ENCODE measurements around the gene FAM20C.
"Not testable (repeated sequence)": the region's sequence is repeated elsewhere in the genome, so short reads cannot be mapped to it uniquely, and the experiment has no call there.

FAM20C gene

DNA sequence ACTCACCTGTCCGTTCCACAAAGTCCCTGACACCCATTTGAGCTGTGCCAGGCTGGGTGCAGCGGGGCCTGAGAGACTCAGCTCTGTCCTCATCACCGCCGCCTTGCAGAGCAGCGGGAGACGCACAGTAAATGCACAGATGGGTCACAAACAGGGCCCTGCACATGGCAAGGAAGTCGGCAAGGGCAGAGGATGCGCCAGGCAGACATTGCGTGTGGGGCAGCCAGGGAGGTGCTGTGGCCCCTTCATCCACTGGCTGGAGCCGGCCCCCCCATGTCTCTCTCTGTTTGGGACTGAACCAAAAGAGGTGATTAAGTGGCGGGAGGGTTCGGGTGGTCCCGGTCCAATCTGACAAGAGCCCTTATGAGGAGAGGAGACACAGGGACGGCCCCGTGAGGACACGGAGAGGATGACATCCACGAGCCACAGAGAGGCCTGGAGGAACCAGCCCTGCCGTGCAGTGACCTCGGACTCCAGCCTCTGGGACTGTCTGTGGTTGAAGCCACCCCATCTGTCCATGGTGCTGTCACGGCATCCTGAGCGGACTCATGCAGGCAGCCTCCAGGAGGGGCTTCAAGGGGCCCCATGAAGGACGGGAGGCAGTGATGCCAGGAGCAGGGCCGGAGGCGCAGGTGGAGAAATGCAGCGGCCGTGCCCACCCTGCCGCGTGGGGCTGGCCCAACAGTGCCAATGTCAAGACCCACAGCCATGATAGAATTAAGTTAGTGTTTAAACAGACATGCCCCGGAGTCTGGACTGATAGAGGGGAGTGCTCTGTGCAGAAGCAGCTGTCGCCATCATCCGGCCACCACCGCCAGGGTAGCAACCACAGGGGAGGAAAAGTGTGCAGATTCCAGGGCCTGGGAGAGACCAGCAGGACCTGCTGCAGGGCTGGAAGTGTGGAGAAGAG lies 69.2 kb downstream of the FAM20C start:
- DNase-seq, result no peak

DNA sequence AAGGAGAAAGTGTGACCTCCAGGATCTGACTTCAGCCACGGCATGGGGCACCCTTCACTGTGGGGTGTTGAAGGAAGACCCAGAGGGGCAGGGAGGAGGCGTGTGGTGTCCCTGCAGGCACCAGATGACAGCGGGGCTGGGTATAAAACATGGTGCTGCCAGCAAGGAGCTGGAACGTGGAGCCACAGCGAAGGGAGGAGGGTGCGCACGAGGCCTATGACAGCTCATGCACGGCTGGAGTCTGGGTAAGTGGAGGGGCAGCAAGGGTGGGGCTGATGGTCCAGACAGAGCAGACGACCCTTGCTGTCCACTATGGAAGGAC lies 69.8 kb downstream of the FAM20C start:
- DNase-seq, result no peak

DNA sequence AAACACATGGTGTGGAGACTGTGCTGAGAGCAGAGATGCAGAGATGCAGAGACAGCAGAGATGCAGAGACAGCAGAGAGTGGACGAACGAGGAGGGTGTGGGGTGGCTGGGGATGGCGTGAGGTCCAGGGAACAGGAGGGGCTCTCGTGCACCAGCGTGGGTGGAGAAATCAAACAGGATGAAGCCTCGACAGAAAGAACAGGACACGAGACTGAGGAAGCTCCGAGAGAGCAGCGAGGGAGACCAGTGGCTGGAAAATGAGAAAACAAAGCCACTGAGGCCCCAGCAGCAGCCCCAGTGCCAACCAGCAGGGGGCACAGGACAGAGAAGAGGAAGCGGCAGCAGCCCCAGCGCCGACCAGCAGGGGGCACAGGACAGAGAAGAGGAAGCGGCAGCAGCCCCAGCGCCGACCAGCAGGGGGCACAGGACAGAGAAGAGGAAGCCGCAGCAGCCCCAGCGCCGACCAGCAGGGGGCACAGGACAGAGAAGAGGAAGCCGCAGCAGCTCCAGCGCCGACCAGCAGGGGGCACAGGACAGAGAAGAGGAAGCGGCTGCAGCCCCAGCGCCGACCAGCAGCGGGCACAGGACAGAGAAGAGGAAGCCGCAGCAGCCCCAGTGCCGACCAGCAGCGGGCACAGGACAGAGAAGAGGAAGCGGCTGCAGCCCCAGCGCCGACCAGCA lies 70.4 kb downstream of the FAM20C start:
- not testable (repeated sequence) for DNase-seq

- DNase-seq, result peak; percentile 74
These were observed 71.3 kb downstream of the FAM20C start for GRCh38 chr7:263483-264351.

- DNase-seq, result no peak
These were observed 72.3 kb downstream of the FAM20C start for GRCh38 chr7:264541-265191.

DNA sequence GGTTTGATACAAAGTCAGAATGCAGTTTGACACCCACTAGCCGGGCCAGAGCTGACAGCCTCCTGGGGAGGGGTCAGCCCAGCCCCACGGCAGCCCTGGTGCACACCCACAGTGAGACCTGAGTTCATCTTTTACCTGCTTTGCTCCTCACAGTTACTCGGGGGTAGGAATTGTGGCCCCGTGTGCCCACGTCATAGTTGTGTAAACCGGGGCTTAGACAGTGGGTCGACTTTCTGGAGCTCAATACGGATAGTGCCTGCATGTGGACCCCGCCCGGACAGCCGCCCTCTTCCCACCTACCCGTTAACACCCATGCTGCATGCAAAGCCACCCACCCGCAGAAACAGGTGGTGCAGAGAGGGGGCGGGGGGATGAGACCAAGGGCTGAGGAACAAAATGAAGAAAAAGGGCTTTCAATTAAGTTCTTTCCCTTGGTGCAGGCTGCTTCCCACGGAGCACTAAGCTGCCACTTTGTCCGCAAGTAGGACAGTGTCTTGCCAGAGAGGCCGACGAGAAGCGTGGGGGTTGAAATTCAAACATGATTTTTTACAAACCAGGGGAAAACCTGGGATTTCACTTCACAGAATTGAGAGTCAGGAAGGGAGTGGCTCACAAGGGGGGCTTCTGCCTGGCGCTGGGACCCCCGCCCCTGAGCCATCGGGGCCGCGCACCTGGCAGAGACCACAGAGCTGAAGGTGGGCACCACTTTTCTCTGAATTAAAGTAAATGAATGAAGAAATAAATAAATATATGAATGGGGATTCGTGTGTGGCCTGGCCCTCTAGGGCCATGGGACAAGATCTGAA lies 73.0 kb downstream of the FAM20C start:
- no peak for DNase-seq

DNA sequence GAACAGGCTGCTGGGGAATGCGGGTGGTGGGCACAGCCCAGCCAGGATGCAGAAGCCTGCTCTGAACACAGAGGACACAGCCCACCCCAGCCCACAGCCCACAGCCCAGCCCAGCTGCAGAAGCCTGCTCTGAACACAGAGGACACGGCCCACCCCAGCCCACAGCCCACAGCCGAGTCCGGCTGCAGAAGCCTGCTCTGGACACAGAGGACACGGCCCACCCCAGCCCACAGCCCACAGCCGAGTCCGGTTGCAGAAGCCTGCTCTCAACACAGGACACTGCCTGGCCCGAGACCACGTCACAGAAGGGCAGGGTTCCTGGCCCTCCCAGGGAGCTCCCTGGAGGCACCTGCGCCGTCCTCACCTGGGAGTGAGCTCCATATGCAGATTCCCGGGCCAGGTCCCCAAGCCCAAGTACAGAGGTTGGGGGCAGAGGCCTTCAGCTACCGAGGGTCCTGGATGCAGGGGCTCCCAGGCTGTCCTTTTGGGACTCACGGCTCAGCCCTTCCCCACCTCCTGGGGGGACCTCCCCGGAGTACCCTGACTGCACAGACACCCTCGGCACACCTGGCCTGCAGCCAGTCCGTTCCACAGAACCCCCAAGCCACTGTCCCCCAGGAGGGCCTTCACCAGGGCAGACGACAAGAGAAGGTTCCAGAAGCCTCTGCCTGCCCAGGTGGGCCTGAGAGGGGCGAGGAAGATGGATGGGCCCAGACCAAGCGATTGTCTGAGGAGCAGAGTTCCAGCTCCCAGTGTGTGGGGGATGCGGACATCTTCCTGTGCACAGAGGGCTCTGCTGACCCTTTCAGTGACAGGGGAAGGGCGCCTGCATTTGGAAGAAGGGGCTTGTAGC lies 73.9 kb downstream of the FAM20C start:
- no peak for DNase-seq

DNA sequence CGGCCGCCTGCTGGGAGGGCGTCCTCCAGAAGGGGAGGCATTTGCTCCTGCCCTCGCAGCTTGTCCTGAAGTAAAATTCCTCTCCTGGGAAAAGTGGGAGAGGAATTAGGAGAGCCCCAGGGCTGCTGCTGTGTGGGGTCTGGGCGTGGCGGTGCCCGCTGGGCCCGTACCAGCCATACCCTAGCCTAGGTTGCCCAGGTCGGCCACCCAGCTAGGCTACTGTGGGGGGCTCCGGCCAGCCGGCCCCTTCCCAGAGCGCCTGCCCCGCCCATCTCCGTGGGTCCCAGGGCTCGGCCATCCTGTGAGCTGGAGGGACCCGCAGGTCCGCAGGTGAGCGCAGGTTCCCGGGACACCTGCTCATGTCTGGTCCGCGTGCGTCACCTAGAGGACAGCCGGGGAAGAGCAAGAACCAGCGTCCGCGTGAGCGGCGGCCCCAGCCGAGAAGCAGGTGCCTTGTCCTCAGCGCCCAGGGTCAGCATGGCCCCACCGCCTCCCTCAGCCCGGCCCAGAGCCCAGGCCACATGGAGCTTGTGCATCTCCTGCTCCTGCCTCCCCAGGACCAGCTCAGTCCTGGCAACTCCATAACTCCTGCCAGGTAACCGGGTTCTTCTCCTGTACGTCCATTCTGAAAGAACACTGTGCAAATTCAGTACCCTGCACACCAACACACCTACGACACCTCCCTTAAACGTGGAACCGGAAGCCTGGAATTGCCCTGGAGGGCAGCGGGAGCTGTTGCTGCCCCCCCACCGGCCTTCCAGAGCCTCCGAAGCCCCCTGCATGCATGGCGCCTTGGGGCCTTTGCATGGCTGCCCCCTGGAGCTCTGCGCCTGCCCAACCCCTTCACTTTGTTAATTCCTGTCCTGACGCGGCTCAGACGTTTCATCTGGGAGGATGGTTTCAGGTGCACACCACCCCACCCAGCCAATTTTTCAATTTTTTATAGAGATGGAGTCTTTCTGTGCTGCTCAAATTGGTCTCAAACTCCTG lies 74.8 kb downstream of the FAM20C start:
- no peak for DNase-seq

GRCh38 chr7:268991-269390 lies 76.6 kb downstream of the FAM20C start:
- DNase-seq, result no peak

DNA sequence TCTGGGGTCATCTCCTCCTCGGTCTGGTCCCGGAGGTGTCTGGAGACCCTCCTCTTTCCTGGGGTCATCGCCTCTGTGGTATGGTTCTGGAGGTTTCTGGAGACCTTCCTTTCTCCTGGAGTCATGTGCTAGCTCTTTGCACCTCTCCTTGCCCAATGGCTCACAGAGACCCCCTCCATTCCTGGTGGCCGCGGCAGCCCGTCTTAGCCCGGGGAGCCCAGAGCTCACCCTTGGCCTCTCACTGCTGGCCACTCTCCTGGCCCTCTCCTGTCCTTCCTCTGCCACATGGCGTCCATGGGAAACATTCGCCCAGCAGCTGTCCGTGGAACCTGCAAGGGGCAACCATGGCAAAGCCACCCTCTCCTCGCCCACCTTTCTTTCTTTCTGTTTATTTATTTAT lies 77.3 kb downstream of the FAM20C start:
- DNase-seq, result no peak

- no peak for DNase-seq
These were observed 78.1 kb downstream of the FAM20C start for GRCh38 chr7:270351-270983.

DNA sequence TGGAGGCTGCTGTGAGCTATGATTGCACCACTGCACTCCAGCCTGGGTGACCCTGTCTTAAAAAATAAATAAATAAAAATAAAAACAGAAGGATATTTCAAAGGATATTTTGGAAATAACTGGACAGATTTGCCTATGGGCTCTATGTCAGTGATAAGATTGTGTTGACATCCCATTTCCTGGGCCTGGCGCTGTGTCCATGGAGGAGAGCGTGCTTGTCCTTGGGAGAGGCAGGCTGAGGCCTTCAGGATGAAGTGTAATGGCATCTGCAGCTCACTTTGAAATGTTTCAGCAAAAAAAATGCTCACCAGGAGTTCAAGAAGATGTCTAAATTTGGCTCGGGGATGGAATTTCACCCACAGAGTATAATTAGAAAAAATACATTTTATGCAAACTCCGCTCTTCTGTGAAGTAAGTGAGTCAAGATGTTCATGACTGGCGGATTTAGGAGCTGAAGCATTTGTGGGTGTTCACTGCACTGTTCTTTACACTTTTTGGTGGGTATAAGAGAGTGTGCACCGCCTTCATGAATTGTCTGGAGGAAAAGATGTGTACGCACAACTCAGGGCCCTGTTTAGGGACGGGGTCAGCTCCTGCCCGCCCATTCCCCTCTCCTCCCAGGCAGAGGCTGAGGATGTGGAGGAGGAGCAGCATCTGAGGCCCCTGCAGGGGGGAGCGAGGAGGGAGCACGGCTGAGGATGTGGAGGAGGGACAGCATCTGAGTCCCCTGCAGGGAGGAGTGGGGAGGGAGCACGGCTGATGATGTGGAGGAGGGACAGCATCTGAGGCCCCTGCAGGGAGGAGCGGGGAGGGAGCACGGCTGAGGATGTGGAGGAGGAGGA lies 79.1 kb downstream of the FAM20C start:
- DNase-seq, result no peak

GRCh38 chr7:272108-272615 lies 79.8 kb downstream of the FAM20C start:
- DNase-seq, result no peak

DNA sequence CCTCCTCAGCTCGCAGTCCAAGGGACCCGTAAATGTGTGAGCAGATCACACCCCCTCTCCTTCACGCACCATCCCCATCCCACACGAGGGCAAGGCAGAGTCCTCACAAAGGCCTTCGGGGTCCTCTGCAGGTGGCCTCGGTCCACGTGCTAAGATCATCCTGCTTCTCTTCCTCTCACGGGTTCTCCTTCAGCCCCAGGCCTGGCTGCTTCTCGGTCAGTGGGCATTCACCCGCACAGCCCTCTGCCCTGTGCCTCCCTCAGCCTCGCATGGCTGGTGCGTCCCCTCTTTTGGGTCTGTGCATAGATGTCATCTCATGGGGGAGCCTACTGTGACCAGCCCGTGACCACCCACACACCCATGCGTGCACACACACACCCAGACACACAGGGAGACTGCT lies 80.3 kb downstream of the FAM20C start:
- no peak for DNase-seq

- no peak for DNase-seq
These were observed 81.0 kb downstream of the FAM20C start for GRCh38 chr7:273327-273726.

- DNase-seq, result no peak
These were observed 81.9 kb downstream of the FAM20C start for GRCh38 chr7:274266-274665.

DNA sequence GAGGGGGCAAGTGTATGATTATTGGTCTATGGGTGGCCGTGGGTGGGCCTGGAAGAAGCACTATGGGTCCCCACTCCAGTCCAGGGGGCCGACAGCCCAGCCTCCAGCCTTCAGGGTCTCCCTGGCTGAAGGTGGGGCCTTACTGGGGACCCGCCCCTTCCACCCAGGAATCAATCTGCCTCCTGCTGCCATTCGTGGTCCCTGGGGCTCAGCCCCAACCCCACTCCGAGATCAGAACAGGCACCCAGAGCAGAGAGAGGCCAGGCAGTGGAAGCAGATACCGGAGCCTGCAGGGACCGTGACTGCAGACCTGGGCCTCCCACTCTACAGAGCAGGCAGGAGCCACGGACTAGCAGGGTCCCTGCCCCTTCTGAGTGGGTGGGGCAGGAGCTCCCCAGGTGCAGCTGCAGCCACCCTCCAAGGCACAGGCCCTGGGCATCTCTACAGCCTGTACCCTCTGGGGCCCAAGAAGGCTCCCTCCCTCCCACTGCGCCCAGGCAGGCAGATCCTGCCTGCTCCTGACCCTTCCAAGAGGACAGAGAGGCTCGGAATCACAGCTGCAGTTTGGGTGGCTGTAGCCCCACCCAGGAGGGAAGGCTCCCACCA lies 84.0 kb downstream of the FAM20C start:
- DNase-seq, result no peak

DNA sequence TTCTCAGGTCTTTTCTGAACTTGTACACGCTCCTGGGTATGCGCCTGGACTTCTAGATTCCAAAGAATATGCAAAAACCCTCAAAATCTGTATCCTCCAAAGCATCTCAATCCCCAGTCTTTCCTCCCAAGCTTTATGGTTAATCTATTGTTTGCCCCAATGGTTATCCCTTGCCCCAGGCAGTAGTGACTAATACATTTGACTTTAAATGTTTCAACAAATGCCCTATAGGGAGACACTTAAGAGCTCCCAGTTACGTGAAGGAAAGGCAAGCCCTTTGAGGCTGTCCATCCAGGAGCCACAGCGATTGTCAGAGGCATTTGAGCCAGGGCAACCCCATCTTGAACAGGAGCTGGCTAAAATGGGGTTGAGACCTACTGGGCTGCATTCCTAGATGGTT lies 84.9 kb downstream of the FAM20C start:
- no peak for DNase-seq

Data from GOT3 (cell line).